ENCODE measurements around the gene NOS1AP.

NOS1AP gene

DNA sequence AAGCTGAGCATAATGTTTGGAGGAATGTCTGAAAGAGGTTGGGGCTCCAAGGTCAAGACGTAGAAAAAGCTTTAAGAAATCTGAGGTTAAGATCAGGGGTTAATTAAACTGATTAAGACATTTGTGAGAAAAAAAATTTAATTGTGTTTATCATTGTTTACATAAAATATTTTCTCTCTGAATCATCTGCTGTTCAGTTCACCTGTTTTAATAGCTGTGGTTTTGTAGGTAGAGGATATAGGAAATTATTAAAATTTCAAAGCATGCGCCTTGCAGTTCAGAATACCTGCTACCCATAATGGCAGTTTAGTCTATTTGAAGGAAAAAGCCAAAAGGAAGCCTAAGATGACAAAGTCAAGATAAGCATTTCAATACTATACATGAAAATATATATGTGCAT lies 154.0 kb downstream of the NOS1AP start:
- DNase-seq = no peak

DNA sequence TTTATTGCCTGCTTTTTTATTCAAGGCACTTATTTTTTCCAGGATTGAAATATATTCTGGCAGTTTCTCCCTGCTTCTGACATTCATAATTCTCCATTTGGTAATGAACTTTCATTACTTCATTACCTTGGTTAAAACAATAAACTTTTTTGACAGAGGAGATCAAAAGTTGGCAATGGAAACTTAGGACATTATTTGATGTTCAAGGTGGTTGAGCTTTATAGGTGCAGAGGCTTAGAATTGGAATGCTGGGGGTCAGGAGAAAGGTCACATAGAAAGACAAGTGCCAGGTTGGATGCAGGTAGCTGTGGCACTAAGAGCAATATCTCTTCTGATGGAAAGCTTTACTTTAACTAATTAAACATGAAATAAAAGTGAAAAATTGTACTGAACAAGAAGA lies 154.8 kb downstream of the NOS1AP start:
- DNase-seq = no peak

DNA sequence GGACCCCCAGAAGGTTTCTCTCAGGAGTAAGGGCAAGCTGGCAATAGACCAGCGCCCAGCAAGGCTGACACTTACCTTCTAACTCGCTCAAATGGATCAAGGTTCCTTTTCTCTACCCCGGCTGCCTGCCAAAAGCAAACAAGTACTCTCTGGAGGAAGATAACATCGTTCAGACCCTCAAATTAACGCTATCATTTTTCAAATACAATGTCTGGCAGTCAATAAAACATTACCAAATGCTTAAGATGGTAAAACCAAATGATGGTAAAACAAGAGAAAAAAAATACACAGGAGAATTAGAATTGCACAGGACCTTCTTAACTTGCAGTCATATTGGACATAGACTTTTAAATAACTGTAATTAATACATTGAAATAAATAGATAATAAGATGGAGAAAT lies 159.1 kb downstream of the NOS1AP start:
- no peak for DNase-seq

DNA sequence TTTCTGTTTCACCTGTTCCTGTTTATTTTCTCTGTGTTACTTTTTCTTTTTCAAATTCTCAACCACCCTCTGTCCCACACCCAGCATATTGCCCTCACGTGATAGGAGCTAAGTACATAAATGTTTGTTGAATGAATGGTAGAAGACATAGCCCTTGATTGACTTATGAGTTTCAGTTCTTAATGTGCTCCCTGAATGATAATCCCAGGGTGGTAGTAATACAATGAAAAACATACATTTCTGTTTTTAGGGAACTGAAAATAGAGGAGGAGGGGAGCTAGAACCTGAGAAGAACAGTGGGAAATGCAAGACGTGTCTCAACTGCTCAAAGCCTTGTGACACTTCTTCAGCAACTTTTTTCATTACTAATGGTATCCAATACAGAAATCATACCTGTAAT lies 160.1 kb downstream of the NOS1AP start:
- no peak for DNase-seq

DNA sequence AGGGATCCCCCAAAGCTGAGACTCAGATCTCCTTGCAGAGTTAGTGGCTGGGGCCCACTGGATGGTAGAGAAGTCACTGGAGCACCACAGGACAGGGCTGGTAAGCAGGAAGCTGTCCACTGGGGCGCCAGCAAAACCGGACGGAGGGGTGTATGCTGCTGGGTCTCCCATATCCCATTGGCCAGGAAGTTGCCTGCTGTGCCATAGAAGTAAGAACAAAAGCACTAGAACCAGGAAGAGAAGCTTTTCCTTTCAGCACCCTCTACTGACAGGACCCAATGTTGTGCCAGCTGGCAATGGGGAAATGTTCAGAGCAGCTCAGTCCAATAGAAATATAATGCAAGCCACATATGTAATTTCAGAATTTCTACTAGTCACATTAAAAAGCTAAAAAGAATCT lies 160.6 kb downstream of the NOS1AP start:
- no peak for DNase-seq

DNA sequence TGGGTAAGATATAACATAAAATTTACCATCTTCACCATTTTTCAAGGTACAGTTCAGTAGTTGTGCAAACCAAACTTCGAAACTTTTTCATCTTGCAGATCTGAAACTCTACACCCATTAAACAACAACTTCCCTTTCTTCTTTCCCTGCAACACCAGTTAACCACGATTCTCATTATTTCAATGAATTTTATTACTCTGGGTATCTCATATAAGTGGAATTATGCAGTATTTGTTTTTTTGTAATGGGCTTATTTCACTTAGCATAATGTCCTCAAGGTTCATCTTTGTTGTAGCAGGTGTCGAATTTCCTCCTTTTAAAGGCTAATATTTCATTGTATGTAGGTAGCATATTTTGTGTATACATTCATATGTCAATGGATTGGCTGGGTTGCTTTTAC lies 161.0 kb downstream of the NOS1AP start:
- no peak for DNase-seq

DNA sequence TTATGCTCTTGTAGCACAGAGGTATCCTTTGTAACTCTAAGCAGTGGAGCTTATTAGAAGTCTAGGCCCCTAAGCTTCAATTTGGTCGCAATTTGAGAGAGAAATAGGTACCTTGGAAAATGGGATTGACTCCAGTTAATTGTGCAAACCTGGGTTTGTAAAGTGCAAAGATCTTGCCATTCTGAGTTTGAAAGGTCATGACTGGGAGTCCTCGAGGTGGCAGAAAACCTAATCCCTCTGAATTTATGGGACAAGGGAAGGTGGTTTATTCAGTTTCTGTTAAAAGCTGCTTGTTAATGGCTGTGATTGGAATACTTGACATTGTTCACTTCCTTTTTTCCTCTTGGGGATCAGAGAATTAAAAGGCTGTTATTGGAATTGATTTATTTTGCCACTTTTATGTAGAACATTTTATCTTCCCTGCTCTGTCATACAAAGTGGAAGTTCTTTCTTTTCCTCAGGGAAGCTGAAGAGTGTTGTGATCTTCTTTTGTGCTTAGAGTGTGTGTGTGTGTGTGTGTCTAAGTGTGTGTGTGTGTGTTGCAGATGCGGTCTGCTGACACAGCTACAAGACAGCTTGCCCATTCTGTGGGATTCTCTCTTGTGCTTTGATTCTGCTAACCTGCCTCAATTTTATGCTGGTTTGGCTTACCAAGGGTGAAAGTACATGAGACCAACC lies 162.7 kb downstream of the NOS1AP start:
- DNase-seq = no peak

DNA sequence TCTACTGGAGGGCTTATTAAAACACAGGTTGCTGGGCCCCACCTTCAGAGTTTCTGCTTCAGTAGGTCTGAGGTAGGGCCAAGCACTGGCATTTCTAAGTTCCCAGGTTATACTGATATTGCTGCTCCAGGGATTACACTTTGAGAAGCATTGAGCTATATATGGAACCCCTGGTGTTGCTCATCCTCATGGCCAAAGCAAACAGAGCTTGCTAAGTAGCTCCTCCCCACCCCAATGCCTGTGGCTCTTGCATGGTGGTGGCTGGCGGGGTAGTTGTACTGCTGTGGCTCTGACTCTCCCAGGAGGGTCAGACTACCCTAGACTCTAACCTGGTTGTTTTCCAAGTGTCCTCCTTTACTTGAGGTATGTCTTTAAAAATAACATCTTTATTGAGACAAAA lies 163.6 kb downstream of the NOS1AP start:
- no peak for DNase-seq

DNA sequence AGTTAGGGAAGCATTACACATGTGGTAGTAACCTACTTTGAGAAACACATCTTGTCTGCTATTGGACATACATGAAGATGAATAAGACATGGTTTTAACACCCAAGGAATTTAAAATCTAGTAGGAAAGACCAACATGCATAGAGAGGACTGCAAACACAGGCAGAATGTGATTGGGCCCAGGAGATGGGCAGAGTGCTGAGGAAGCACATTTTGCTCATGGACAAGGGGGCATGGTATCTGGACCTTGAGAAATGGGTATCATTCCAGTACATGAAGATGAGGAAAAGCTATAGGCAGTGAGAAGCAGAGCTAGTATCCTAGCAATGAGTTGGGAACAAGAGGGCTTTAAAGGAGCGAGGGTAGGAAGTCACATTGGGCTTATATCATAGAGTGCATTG lies 164.4 kb downstream of the NOS1AP start:
- DNase-seq = no peak

DNA sequence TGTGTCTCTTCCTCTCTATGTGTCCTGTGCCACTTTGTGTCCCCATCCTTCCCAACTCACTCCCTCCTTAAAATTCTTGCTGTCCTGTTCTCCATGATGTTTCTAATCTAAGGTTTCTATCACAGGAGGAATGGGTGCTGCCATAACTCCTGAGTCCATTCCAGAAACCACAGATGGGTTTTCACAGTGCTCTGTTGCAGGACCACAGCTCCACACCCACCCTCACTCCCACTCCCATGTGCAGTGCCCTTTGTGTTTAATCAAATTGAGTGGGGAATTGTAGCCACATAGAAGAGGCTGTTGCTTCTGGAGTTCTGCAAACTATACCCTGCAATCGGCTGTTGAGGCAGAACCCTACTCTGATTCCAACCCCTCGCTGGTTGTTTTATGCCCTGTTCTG lies 165.1 kb downstream of the NOS1AP start:
- no peak for DNase-seq

DNA sequence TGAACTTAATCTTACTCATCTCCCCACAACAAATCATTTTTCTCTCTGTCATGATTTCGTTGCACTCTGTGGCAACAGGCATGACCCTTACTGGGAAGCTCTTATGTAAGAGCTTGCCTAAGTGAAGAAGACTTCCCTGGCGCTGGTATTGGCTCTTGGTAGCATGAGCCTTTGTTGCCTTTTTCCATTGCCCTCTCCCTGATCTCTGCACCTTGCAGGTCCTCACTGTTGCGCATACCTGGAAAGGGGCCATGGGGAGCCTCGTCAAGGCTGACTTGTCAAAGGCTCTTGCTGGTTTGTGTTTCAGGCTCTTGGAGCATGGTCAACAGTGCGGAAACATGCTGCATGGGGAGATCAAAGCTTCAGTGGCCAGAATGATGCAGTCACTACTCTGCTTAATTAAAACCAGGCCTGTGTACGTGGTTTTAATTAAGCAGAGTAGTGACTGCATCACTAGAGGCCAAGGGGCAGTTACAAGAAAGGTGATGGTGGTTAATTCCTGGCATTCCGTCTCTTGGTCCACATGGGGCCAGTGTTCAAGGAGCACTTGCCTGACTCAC lies 165.8 kb downstream of the NOS1AP start:
- DNase-seq = no peak

DNA sequence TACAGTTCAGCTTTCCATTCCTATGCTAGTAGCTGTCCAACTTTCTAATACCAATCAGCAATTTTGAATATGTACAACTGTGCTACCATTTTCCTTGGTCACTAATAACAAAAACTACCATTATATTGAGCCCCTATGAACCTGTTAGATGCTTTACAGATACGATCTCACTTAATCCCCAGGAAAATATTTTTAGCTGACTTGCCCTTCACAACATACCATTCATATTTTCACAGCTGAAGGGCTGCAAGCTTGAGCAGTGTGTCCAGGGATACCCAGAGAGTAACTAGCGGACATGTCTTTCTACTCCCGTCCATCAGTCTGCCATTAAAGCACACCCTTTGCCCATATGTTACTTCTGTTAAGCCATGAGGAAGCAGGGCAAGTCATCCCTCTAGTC lies 166.7 kb downstream of the NOS1AP start:
- no peak for DNase-seq

DNA sequence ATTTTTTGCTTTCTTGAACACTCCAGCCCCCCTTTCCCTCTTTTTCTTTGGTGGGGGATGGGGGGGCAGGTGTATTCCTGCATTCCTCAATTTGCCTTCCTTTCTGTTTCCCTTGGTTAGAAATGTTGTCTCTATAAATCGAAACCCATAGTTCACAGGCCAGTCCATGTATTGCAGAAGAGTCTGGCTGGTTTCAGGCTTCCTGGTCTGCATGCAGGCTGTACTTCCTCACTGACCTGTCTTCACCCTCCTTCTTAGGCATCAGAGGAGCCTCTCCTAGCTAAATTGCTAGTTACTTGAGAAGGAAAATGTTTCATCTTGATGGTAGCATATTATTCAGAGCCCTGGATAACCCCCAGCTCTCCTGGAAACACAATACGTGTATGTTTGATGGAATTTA lies 167.1 kb downstream of the NOS1AP start:
- no peak for DNase-seq

DNA sequence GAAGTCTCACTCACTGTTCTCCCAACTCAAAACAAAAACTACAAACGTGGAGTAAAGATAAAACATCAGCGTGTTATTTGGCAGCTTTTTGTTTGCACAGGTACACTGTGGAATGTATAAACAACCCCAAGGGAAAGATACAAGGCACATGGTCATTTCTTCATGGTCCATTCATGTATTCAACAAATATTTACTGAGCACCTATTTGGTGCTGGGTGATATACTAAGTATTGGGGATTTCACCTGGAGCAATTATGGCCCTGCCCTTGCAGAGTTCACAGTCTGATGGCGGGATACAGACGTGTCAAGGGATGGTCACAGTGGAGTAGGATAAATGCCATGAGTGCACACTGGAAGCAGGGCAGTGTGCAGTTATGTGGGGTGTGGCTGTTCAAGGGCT lies 171.1 kb downstream of the NOS1AP start:
- DNase-seq = no peak

DNA sequence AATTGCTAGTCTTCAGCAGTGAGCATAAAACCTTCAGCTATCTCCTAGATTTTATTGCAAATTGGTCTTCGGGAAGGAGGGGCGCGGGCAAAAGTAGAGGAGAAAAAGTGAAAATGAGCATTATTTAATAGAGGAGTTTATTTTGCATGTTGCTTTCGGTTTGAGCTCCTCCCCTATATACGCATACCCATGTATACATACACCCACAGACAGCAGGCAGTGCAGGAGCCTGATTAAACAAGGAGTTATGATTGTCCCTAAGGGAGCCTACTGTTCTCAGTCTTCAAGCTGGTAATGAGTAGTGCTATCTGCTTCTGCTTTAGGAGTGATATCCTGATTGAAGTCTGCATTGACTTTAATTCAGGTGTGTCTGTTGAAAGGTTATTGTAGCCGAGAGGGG lies 173.3 kb downstream of the NOS1AP start:
- DNase-seq = no peak

DNA sequence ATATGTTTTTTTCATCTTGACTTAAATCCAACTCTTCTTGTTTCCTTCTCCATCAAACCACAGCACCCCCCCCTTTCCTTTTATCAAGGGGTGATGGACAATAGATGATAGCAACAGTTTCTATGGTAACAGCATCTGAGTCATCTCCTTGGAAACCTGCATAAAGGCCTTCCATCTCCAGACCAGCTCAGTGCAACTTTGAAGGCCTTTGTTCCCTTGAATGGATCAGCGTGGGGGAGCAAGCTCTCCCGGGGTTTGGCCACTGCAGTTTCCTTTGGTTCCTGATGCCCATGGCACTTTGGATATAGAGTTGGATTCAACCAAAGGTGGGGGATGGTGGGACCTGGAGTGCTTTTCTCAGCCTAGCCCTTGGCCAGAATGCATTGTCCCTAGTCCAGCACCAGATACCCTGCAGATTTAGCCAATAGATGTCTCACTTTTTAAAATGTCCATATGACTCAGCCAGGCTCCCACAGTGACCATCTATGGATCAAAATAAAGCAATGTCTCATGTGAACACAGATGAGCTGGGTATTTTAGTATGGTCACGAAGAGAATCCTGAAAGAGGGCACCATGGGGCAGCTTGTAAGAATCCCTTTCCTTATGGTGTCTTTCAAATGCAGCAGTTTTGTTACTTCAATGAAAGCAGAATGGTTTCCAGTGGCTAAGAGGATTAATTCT lies 179.5 kb downstream of the NOS1AP start:
- DNase-seq = no peak

DNA sequence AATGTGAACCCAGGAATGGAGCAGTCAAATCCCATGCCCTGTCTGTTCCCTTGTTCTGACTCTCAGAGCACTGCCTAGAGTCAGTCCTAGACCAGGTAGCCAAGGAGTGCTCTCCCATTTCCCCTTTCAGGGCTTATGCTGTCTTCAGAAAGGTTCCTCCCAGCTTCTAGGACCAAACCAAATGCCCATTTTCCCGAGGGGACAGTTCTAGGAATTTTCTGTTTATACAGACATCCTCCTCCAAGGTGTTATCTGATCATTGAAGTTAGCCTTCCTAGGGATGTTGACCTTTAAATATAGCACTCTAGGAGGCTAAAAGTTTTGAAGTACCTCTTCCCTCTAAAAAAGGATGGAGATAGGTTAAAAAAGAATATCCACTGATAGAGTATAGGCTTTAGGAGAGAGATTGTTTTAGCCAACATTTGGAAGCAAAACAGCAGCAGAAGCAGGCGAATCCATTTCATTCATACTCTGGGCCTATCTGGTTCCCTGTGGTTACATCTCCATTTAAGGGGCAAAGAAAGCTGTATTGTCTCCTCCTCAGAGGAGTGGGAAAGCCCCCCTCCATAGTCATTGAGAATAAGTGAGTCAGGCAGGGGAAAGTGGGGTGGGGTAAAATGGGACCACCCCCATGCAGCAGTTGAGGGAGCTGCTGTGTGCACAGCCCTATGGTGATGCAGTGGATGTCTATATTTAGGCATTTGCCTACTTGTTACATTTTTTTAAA lies 180.7 kb downstream of the NOS1AP start:
- no peak for DNase-seq

DNA sequence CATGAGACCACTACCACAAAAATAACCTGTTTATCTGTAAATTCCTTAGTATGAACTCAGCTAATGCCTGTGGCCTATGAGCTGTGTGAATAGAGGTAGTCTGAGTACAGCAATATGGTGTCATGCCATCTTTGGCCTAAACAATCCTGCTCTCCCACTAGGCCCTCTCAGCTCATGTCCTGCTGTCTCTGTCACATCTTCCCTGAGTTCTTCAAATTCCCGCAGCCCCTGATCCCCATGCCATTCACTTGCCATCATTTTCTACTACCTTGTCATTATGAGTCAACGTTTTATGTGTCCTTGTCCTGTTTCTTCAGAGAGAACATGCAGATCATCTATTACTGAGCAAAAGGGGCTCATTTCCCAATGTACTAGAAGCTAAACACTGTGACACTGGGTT lies 181.6 kb downstream of the NOS1AP start:
- DNase-seq = no peak

DNA sequence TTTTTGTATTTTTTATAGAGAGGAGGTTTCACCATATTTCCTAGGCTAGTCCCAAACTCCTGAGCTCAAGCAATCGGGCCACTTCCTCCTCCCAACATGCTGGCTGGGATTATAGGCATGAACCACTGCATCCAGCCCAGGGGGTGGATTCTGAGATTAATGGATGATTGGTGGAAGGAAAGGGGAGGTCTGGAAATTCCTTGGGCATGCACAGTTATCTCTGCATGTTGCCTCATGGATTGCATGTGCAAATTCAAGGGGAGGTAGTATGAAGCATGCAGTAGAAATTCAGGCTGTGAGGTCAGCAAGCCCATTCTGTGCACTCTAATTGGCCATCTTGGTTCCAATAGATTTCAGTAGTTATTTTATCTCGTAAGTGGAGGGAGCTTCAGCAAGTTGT lies 182.7 kb downstream of the NOS1AP start:
- DNase-seq = no peak

DNA sequence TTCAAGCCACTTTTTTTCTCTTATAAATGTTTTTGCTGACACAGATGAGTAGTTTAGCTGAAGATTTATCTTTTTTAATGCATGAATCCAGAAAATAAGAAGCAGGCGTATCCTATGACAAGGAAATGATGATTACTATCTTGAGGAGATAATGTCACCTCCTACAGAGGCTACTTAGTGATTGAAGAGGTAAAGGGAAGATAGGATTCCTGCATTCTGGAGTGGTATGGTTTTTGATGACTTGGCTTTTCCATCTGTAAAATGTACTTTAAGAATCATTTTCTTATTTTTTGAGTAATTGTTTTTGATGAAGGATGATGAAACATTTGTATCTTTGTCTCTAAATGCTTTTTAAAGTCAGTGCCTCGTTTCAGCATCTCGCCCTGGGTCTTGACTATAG lies 184.3 kb downstream of the NOS1AP start:
- no peak for DNase-seq

DNA sequence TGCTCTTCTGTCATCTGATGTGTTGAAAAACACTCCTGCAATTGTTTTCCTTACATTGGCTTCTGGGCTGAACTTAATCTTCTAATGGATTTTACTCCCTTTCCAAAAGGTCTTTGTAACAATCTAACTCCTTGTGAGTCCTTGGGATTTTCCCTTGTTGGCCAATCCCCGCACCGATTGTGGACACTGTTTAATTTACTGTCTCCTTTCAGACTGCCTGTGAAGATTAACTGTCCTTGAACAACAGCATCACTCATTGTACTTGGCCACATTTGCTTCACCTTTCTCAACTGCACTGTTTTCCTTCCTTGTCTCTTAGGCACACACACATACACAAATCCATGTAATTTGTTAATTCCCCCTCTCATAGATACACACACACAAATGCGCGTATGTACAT lies 186.8 kb downstream of the NOS1AP start:
- no peak for DNase-seq

DNA sequence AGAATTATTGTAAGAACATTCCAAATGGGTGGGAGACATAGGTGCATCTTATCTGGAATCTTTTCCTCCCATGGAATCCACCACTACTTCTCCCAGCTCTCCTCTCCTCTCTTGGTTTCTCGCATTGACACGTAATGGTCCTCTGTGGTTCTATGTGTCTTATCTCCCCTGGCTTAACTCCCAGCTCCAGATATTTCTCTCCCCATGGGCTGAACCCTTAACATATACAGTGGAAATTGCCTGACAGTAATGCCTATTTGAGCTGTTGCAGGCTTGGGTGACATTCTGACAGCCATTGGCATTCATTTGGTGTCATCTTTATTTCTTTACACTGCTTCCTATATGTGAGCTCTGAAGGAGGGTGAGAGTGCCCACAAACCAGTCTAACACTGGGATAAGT lies 188.9 kb downstream of the NOS1AP start:
- no peak for DNase-seq

DNA sequence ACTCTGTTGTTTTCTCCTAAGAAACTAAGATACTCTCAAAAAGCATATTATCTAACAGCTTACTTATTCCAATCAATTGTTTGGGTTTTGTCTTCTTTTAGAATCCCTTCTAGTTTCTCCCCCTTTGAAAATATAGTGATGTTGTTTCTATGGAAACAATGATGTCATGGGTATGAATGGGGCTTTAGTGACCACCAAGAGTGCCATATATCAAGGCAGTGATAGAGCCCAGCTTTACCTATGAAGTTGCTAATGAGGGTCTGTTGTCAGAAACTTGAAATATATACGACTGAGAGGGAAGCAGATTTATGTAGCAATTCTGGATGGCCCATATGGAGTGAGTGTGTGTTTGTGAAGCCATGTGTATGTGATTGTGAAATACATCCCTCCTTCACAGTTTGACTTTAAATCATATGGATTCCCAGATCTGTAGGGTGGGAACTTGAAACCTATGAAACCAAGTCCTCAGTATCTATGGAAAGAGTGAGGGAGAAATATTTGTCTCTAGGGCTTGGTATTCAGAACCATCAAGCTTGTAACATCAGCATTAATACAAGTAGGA lies 190.5 kb downstream of the NOS1AP start:
- no peak for DNase-seq

DNA sequence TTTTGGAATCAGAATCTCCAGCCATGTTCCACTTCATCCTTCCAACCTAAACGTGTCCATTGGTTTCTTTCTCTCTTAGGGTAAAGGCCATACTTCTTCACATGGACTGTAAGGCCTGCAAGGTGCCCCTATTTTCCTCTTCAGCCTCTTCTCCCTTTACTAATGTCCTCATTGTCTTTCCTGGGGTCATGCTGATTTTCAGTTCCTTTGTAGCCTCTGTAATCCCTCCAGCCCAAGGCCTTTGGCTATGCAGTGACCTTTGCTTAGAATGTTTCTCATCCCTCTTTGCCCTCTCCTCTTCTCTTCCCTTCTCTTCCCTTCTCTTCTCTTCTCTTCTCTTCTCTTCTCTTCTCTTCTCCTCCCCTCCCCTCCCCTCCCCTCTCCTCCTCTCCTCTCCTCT lies 194.6 kb downstream of the NOS1AP start:
- DNase-seq = no peak

Data from left hindlimb (tissue), 1 donor.